CD4-positive, alpha-beta T cell treated with Interleukin-21 for 1 hour (primary cell): ENCODE data around the gene THBD.

Experiments used
- DNase-seq: peaks from one replicate; pipeline ENCODE4 v3.0.0-alpha.2; 2020

The THBD gene

DNA sequence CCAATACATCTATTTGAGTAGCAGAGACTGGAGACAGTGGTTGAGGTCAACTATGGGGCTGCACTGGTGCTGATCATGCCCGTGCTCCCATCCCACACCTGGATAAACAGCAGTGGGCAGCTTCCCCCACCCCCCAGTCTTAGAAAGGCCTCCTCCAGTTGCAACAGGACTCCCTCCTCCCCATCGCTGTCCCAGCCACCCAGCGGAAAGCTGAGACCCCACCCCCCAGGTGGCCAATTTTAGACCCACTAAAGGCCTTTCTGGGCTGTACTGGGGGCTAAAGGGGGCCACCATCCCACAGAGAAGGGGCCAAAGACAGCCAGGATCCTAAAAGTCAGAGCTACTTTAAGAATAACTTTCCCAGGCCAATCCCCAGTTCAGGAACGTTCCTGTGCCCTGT, 15.6 kb downstream of the THBD start:
- DNase-seq: no peak

DNA sequence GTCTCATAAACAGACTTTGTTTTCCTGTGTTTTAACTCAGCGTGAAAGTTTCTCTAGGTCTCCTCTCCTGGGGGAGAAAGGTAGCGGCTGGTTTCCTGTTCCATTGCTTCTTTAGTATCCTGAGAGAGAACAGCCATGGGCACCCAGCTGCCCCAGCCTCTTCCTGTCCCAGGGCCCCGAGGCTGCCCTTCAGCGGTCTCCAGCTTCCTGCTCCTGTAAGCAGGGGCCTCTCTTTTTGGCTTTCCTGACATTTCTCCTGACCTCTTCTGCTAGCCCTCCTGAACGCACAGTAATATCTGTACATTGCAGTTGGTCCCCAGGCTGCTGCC, 16.8 kb downstream of the THBD start:
- no peak for DNase-seq

GRCh38 chr20:23032056-23032749, 17.3 kb downstream of the THBD start:
- no peak for DNase-seq

DNA sequence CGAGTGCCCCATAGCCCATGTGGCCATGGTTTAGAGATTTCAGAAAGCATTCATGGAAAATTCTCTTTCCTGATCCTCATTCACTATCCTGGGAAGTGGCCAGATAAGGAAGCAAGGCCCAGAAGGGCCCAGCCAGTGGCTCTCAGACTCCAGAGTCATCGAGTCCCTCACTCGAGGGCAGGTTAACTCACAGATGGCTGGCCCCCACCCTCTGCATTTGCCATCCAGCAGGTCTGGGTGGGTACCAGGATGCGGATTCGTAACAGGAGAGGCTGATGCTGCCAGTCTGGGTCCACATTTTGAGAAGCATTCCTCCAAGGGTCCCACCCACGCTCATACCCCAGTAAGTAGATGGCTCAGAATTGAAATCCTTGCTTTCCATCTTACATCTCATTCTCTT, 18.1 kb downstream of the THBD start:
- DNase-seq: no peak

GRCh38 chr20:23029324-23029723, 20.1 kb downstream of the THBD start:
- no peak for DNase-seq

- DNase-seq: no peak
Observed at GRCh38 chr20:23028392-23028791, 21.1 kb downstream of the THBD start.

GRCh38 chr20:23027721-23028120, 21.8 kb downstream of the THBD start:
- no peak for DNase-seq

GRCh38 chr20:23025503-23025902, 24.0 kb downstream of the THBD start:
- peak; percentile 31 for DNase-seq

DNA sequence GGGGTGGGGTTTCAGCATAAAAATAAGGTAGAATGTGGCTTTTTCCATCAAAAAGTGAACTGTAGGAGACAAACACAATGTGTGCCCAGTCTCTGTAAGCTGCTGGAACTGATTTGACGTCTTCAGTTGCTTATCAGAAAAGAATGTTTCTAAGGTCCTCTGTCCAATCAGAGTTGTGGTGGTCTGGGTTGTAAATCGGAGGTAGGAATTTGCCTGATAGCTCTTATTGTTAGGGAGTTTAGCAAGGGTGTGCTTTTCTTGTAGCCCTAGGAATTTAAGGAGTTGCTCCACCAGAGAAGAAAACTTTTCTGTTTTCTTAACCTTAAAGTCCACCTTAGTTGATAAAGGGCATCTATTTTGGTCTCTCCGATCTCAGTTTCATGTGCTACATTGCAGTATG, 24.8 kb downstream of the THBD start:
- DNase-seq: no peak

- DNase-seq: no peak
Observed at GRCh38 chr20:23023621-23024177, 25.8 kb downstream of the THBD start.

DNA sequence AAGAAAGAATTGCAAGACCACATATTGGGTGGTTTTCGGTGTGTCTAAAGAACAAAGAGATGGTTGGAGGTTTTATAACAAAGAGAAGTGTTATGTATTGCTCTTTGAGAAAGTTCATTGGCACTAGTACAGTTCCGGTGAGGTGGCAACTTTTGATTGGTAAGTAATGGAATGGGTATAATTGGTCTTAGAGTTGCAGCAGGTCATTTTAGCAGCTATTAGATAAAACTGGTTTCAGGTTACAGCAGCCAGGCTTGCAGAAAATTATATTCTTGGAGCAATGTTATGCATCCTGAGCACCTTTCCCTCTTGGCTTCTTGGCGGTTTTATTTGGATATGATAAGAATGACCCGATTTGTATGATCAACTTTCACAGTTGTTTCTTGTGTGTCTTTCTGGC, 26.6 kb downstream of the THBD start:
- DNase-seq: no peak

DNA sequence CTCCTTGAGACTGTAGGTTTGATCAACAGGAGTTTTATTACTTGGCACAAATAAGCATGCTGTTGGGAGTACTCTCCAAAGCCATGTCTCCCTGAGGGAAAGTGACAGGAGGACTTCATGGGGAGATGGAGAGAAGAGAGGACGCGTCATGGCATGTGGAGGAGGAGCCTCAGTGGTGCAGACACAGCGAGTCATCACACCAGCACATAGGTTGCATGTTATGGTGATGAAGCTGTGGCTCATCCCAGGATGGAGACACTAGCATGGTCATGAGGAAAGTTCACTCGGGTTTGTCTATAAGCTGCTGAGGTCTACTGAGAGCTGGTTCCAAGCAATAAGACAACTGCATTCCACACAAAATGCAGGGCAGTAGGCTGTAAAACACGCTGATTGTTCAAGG, 27.5 kb downstream of the THBD start:
- no peak for DNase-seq

- DNase-seq: no peak
Observed at GRCh38 chr20:23021541-23021940, 27.9 kb downstream of the THBD start.

GRCh38 chr20:23020230-23021018, 29.0 kb downstream of the THBD start:
- no peak for DNase-seq

- DNase-seq: no peak
Observed at GRCh38 chr20:23019403-23019802, 30.1 kb downstream of the THBD start.

DNA sequence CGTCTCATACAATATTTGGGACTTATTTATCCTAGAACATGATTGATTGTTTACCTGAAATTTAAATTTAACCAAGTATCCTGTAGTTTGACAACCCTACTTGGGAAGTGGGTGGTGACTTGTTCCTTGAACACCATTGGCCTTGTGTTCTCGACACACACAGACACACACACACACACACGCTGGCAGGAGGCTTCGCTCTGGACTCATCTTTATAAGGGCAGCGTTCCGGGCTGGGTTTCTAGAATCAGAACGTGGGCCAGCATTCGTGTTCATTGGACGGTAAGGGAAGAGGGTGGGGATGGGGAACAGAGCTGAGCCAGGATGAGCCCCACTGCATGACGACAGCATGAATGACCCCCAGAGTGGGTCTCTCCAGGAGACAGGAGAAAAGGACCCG, 30.5 kb downstream of the THBD start:
- no peak for DNase-seq

DNA sequence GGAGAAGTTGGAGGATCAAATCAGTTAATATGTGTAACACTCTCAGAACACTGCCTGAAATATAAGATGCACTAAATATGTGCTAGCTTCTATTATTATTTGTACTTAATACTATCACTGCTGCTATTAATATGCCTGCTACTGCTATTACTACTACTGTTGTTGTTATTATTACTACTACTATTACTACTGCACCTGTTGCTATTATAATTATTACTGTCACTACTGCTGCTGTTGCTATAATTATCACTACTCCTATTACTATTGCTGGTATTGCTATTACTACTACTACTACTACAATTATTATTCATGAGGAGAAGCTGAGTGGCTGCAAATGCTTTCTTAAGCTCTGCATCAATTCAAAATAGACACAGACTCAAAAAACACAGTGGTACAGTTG, 31.0 kb downstream of the THBD start:
- no peak for DNase-seq

DNA sequence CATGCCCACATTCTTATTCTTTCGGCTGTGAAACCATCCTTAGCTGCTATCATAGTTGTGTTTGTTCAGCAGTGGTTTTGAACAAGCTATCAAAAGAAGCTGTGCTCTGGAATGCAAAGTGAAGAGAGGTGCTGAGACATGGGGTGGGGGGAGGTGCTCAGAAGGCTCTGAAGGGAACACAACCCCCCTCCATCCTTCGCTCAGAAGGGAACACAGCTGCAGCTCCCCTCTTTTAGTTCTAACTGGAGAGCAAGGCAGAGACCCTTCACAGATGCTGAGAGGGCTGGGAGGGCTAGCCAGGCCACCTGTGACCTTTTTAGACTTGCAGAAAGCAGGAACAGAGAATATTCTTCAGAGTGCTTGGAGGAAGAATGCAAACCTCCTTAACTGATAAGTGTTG, 32.0 kb downstream of the THBD start:
- DNase-seq: no peak

DNA sequence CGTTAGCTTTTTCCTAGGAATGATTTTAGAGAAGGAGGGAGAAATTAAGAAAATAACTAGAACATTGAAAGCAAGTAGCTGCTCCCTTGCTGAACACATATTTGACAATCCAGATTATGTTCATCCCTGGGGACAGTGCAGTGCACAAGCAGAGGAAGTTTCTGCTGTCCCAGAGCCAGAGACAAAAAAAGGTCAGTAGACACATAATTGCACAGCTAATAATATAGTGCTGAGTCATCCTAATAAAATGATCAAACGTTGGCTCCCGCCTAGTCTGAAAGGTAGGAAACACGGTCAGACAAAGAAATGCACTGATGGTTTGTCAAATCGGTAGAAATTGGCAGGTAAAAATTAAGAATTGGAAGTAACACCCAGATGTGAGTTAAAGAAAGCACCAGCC, 36.0 kb downstream of the THBD start:
- no peak for DNase-seq

DNA sequence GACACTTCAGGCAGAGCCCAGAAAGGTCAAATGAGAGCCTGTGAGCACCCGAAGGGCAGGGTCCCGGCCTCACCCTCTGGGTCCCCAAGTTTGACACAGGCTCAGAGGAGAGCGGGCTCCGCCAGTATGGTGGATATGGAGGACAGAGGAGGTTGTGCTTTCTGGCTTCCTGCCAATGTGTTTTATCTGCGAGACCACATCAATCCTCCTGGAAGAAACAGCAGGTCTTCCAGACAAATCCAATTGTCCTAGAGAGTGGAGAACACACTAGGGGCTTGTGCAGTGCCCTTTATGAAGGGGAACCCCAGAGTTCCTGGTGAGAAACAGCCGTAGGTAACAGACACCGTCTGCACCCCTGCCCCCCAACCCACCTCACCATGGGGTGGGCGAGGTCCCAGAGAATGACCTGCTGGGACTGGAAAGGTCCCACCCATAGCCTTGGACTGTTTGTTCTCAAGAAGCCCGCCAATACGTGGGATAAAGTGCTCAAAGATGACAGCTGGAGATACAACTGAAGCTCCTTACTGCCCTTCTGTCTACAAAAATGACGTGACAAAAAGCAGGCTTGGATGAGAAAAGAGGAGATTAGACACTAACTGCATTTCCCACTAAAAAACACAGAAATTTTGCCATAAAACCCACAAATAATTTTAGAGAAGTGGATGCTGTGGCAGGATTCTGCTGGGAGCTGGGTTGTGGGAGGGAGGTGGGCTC, 38.3 kb downstream of the THBD start:
- no peak for DNase-seq

DNA sequence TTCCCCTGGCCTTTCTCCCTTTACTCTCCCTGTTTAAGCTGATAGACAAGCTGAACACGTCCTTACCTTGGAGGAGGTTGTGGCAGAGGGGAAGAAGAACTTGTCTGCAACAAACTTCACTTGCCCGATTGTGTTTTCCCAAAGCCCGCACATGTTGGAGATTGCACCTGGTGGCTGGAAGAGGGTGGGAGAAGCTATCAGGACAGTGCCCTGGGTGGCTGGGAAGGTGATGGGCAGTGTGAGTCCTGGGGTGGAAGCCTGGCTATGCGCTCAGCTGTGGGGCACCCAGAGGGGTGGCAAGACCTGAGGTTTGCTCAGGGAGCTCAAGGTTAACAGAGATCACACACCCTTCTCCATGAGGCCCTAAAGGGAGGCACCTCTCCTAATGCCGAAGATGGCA, 39.4 kb downstream of the THBD start:
- no peak for DNase-seq

DNA sequence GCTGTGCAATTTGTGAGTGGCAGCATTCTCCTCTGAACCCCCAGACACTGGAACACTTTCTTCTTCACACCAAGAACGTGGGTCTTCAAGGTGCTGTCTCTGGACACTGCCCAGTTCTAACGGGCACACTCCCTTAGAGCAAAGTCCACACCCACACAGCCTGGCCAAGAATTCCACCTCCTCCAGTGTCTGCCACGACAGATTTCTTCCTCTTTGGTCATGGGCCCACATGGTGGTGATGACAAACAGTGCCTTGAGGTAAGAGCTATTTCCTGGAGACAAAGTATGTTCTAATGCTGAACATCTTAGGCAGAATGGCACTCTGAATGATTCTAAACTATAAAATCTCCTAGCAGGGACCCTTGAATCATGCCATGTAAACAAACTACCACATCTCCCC, 39.8 kb downstream of the THBD start:
- DNase-seq: no peak

- no peak for DNase-seq
Observed at GRCh38 chr20:23008667-23009066, 40.8 kb downstream of the THBD start.
